ENCODE measurements around the gene SPEF2. TPM values are rescaled to one million over a fixed set of nuclear protein-coding genes. Genes with fewer than 3 reads are reported as not detected.

Gene SPEF2
- total and polyA plus RNA-seq, 10 of the 15 experiments (the other 5 are each of a cell fraction or from before 2014, with no cell fraction given) = 0.03 to 2.0 (median 0.07) TPM; not detected in 3

GRCh38 chr5:35671541-35672295 lies 54.1 kb downstream of the SPEF2 start:
- ChIA-PET SMC1A (ENCODE audit: uncharacterized antibody, unreplicated experiment) (interaction anchor here (0.8 kb wide), 1 partner anchor 20 kb away, joined by 3 read pairs; no protein-coding TSS in a partner anchor), CTCF (no interaction called here), POLR2A (no interaction called here), RAD21 (ENCODE audit: unreplicated experiment) (no interaction called here)
- no peak for FAIRE-seq
- BruUV-seq (replicated peaks) = no TSS peak
- H3K27me3 ChIP-seq (replicated peaks in 1 of 2; ENCODE audit: control insufficient read depth in 2 of 2, insufficient read depth in 2 of 2, low read length in 1 of 2) = no peaks in the 10 kb centered on the region
- H4K20me1 ChIP-seq (ENCODE audit: control insufficient read depth, insufficient read depth) = no peaks in the 10 kb centered on the region
- no peak overlapping the region for H3K9ac ChIP-seq (ENCODE audit: control insufficient read depth, insufficient read depth, low read length)
- H3K36me3 ChIP-seq (ENCODE audit: control insufficient read depth in 2 of 2, insufficient read depth in 2 of 2, low read length in 1 of 2) = no peaks in the 10 kb centered on the region
- under 1% methylated on average over 5 of the region's 5 CpGs for WGBS (ENCODE audit: insufficient coverage, insufficient replicate concordance, low lambda C conversion rate, missing lambda C conversion rate)
- no peak for ATAC-seq
- no peak for TF ChIP-seq ATF7 (IDR thresholded peaks at IDR 0.05; ENCODE audit: low read depth)
- no peak for TF ChIP-seq E4F1 (IDR thresholded peaks at IDR 0.05; ENCODE audit: borderline replicate concordance, partially characterized antibody)
- TF ChIP-seq ZBTB11 (CRISPR knock-in tag; IDR thresholded peaks at IDR 0.05) = no peak
- TF ChIP-seq SIX5 (IDR thresholded peaks at IDR 0.05; ENCODE audit: low read depth, low read length, severe bottlenecking) = no peak
- TF ChIP-seq PBX3 (IDR thresholded peaks at IDR 0.05; ENCODE audit: insufficient replicate concordance, low read depth, low read length) = no peak
- no peak for TF ChIP-seq RELA (IDR thresholded peaks at IDR 0.05; ENCODE audit: borderline replicate concordance, partially characterized antibody)
- TF ChIP-seq EZH2 (IDR thresholded peaks at IDR 0.05; ENCODE audit: borderline replicate concordance, control insufficient read depth, low read depth, low read length) = no peak
- no peak for TF ChIP-seq SREBF2 (IDR thresholded peaks at IDR 0.05; ENCODE audit: low read length)
- TF ChIP-seq CHD4 (IDR thresholded peaks at IDR 0.05) = no peak
- no peak for TF ChIP-seq ZNF274 (IDR thresholded peaks at IDR 0.05; ENCODE audit: insufficient read depth, insufficient read length)
- TF ChIP-seq EGR1 (IDR thresholded peaks at IDR 0.05; ENCODE audit: borderline replicate concordance in 1 of 2, low read depth in 2 of 2, low read length in 2 of 2) = no peak
- TF ChIP-seq JUNB (IDR thresholded peaks at IDR 0.05) = no peak
- TF ChIP-seq FOXM1 (IDR thresholded peaks at IDR 0.05; ENCODE audit: low read depth, low read length) = no peak
- no peak overlapping the region for H3K4me2 ChIP-seq (ENCODE audit: control insufficient read depth, insufficient read depth)
- no peak for DNase-seq (ENCODE audit: low read depth, low spot score)
- no peak overlapping the region for H2AFZ ChIP-seq (ENCODE audit: control insufficient read depth, low read depth, low read length)
- H3K4me3 ChIP-seq = no peak overlapping the region
- intact Hi-C loops (cut with micrococcal nuclease; ENCODE audit: unreplicated experiment) (loop anchor here (2.0 kb wide), 1 partner anchor 189 kb away; no protein-coding TSS in a partner anchor), in situ Hi-C loops (cut with MboI) (no loop called here)
- no peak overlapping the region for H3K27ac ChIP-seq (ENCODE audit: control insufficient read depth, insufficient read depth)
- H3K4me1 ChIP-seq (ENCODE audit: control insufficient read depth, insufficient read depth, low read length) = no peaks in the 10 kb centered on the region
- no peaks in the 10 kb centered on the region for H3K79me2 ChIP-seq (ENCODE audit: control insufficient read depth, insufficient read depth, low read length)
- no peaks in the 10 kb centered on the region for H3K9me3 ChIP-seq (replicated peaks; ENCODE audit: control insufficient read depth, insufficient read depth, low read length)
